Activated CD8-positive, alpha-beta memory T cell treated with anti-CD3 and anti-CD28 coated beads, Interleukin-2, amount 50 U/mL, for 4 hours (primary cell): Measurements from ENCODE around the gene GALNS.
A peak's percentile ranks its signal among the peaks of the same experiment; 100 is the strongest.
"Not testable (repeated sequence)": the region's sequence is repeated elsewhere in the genome, so short reads cannot be mapped to it uniquely, and the experiment has no call there.

Source experiments
- DNase-seq: peaks from one replicate; pipeline ENCODE4 v3.0.0-alpha.2; 2020

Gene GALNS

GRCh38 chr16:88856828-88857727 is at the start of gene GALNS, which contains the start of gene TRAPPC2L:
Gene GALNS, minus strand, starts transcription at chr16:88856947. Its CDS starts 70 bp downstream, at chr16:88856877.
Gene TRAPPC2L, plus strand, starts transcription at chr16:88857127. Its CDS starts 24 bp downstream, at chr16:88857151.
- peak; percentile 100 for DNase-seq

- DNase-seq: no peak
These were observed 49.3 kb upstream of the GALNS start for GRCh38 chr16:88906020-88906419.

GRCh38 chr16:88905563-88905962 is 48.8 kb upstream of the GALNS start:
- DNase-seq: no peak

- no peak for DNase-seq
These were observed 48.1 kb upstream of the GALNS start for GRCh38 chr16:88904676-88905365.

- DNase-seq: no peak
These were observed 46.5 kb upstream of the GALNS start for GRCh38 chr16:88903267-88903666.

GRCh38 chr16:88902744-88903143 is 46.0 kb upstream of the GALNS start:
- no peak for DNase-seq

GRCh38 chr16:88901718-88902337 is 45.1 kb upstream of the GALNS start:
- no peak for DNase-seq

- no peak for DNase-seq
These were observed 43.9 kb upstream of the GALNS start for GRCh38 chr16:88900662-88901052.

- DNase-seq: no peak
These were observed 43.3 kb upstream of the GALNS start for GRCh38 chr16:88899901-88900661.

GRCh38 chr16:88897696-88898425 is 41.1 kb upstream of the GALNS start:
- DNase-seq: no peak

GRCh38 chr16:88896238-88897070 is 39.7 kb upstream of the GALNS start:
- DNase-seq: no peak

GRCh38 chr16:88895335-88895734 is 38.6 kb upstream of the GALNS start:
- DNase-seq: no peak

GRCh38 chr16:88894681-88895300 is 38.0 kb upstream of the GALNS start:
- no peak for DNase-seq

GRCh38 chr16:88894266-88894665 is 37.5 kb upstream of the GALNS start:
- DNase-seq: not testable (repeated sequence)

- no peak for DNase-seq
These were observed 36.6 kb upstream of the GALNS start for GRCh38 chr16:88893127-88893968.

- DNase-seq: no peak
These were observed 35.3 kb upstream of the GALNS start for GRCh38 chr16:88892065-88892464.

GRCh38 chr16:88891083-88891482 is 34.3 kb upstream of the GALNS start:
- DNase-seq: no peak

GRCh38 chr16:88889702-88890352 is 33.1 kb upstream of the GALNS start:
- not testable (repeated sequence) for DNase-seq
